Smooth muscle cell (in vitro differentiated cells): ENCODE data around the gene TMEM208. TPM values are rescaled to one million over a fixed set of nuclear protein-coding genes. Genes with fewer than 3 reads are reported as not detected.

Source experiments
- DNase-seq: peaks from one replicate; lab custom pipeline; 2025; ENCODE audit not compliant: unreplicated experiment; lab: John Stamatoyannopoulos, UW
- H2AFZ ChIP-seq: fragments of 200-600 bp; sonication (generic); 2 replicates; pipeline ENCODE4 v1.6.0; 2016; ENCODE audit warnings: antibody characterized with exemption, low read depth, mild to moderate bottlenecking
- H3F3A ChIP-seq: fragments of 200-600 bp; sonication (generic); 2 replicates; pipeline ENCODE4 v1.6.0; 2017; ENCODE audit warnings: antibody characterized with exemption, low read depth
- H3K27ac ChIP-seq: fragments of 200-600 bp; sonication (generic); 2 replicates; pipeline ENCODE4 v1.5.1; 2016; ENCODE audit warnings: low read depth, mild to moderate bottlenecking
- H3K27me3 ChIP-seq: fragments of 200-600 bp; sonication (generic); 2 replicates; pipeline ENCODE4 v1.6.1; 2016; ENCODE audit warnings: low read depth, mild to moderate bottlenecking
- H3K36me3 ChIP-seq: fragments of 200-600 bp; sonication (generic); 2 replicates; pipeline ENCODE4 v1.5.1; 2016; ENCODE audit warnings: low read depth
- H3K4me1 ChIP-seq: fragments of 200-600 bp; sonication (generic); 2 replicates; pipeline ENCODE4 v1.5.1; 2016; ENCODE audit warnings: low read depth
- H3K4me2 ChIP-seq: fragments of 200-600 bp; sonication (generic); 2 replicates; pipeline ENCODE4 v1.6.0; 2016; ENCODE audit warnings: mild to moderate bottlenecking
- H3K4me3 ChIP-seq: fragments of 200-600 bp; sonication (generic); 2 replicates; pipeline ENCODE4 v1.5.1; 2016; ENCODE audit warnings: mild to moderate bottlenecking
- H3K79me2 ChIP-seq: fragments of 200-600 bp; sonication (generic); 2 replicates; pipeline ENCODE4 v1.6.0; 2016; ENCODE audit warnings: low read depth, mild to moderate bottlenecking
- H3K9ac ChIP-seq: fragments of 200-600 bp; sonication (generic); 2 replicates; pipeline ENCODE4 v1.6.0; 2016; ENCODE audit warnings: low read depth
- H3K9me3 ChIP-seq: fragments of 200-600 bp; sonication (generic); replicated peaks from 2 replicates; pipeline ENCODE4 v1.5.1; 2016; ENCODE audit warnings: low read depth
- H4K20me1 ChIP-seq: fragments of 200-600 bp; sonication (generic); 2 replicates; pipeline ENCODE4 v1.6.0; 2016; ENCODE audit warnings: low read depth
- CTCF ChIP-seq: fragments of 200-600 bp; sonication (generic); IDR thresholded peaks from 2 replicates; pipeline ENCODE4 v1.5.1; 2017; ENCODE audit warnings: borderline replicate concordance, mild to moderate bottlenecking, antibody characterized with exemption; ENCODE audit not compliant: insufficient read depth, poor library complexity, severe bottlenecking
- WGBS: methylation state at CpG from one replicate; pipeline ENCODE4 v1.1.7; 2016; ENCODE audit warnings: low lambda C conversion rate; 5-methylcytosine and 5-hydroxymethylcytosine counted together
- polyA plus RNA-seq: library from polyadenylated mRNA; unstranded; fragments of >200 nt; fragmentation: Nextera tagmentation; extraction: Ambion mirVana; gene quantifications from 2 replicates; pipeline ENCODE4 v1.2.1, GENCODE V29; 2016
- total RNA-seq: library from RNA; depleted of rRNA; stranded (reverse); fragments of >200 nt; gene quantifications from 2 replicates; pipeline ENCODE4 v1.2.3, GENCODE V29; 2014

TMEM208 gene
- total and polyA plus RNA-seq, 2 experiments from 2014 or later, result 45.4 to 171 TPM

DNA sequence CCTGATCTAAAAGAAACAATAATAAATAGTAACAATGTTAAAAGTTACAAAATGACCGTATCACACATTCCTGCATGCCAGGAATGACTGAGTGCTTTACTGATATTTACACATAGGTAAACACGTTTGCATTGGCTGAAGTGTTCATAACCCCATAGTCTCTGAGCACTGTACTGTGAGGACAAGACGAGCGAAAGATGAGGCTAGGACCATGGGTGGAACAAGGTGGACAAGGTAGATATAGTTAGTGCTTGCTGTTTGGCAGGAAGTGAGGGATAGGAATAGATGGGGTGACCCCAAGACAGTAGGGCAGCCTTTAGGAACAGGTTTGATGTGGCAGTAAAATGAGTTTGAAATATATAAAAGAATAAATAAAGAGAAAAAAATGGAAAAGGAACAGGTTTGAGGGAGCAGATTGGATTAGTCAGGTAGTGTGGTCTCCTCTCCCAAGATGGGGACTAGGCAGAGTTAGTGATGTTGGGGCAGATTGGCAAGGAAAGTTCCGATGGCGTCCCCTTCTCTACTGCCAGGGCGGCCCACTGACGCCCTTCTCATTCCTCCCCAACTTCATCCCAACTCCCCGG lies 35.4 kb upstream of the TMEM208 start:
- Histone ChIP-seq H3K9me3 (no peaks in the 10 kb centered on the region), H3K79me2 (peaks cover 27% of the 10 kb centered on the region), H3K4me1 (peaks cover 18% of the 10 kb centered on the region), H3K4me2 (peak overlapping the region; percentile 100), H3K27ac (no peak overlapping the region), H2AFZ (no peak overlapping the region), H3K36me3 (no peaks in the 10 kb centered on the region), H3F3A (no peaks in the 10 kb centered on the region), H3K27me3 (no peaks in the 10 kb centered on the region), H3K4me3 (peak overlapping the region; percentile 94), H4K20me1 (peaks cover 26% of the 10 kb centered on the region), H3K9ac (no peak overlapping the region)
- no peak for TF ChIP-seq CTCF
- 38% methylated on average over 9 of the region's 9 CpGs for WGBS
- no peak for DNase-seq

- no peak for TF ChIP-seq CTCF
- Histone ChIP-seq H2AFZ (peak within 1 kb of the TSS; percentile 44), H4K20me1 (peaks cover 32% of the 10 kb centered on the region), H3K4me2 (peak within 1 kb of the TSS; percentile 100), H3K9ac (peak within 1 kb of the TSS; percentile 92), H3K4me3 (peak within 1 kb of the TSS; percentile 94), H3K4me1 (peaks cover 18% of the 10 kb centered on the region), H3K36me3 (no peaks in the 10 kb centered on the region), H3K79me2 (peaks cover 27% of the 10 kb centered on the region), H3F3A (peaks cover 5% of the 10 kb centered on the region), H3K27me3 (no peaks in the 10 kb centered on the region), H3K27ac (peak within 1 kb of the TSS; percentile 43), H3K9me3 (no peaks in the 10 kb centered on the region)
- DNase-seq, result peak; percentile 53
- WGBS, result under 1% methylated on average over 52 of the region's 54 CpGs
Measured at GRCh38 chr16:67191995-67192681, 34.8 kb upstream of the TMEM208 start, which contains the start of gene E2F4. Gene E2F4 (plus strand): TSS chr16:67192155. CDS start chr16:67192228, 73 bp downstream.

- H3K27ac ChIP-seq, result peak overlapping the region; percentile 43
- 50% methylated on average over 17 of the region's 17 CpGs for whole genome bisulfite sequencing
Measured at GRCh38 chr16:67192781-67193361, 34.1 kb upstream of the TMEM208 start.

More at GRCh38 chr16:67192781-67193361, 34.1 kb upstream of the TMEM208 start:
- H3K4me3 ChIP-seq, result peak overlapping the region; percentile 94
- no peaks in the 10 kb centered on the region for H3K9me3 ChIP-seq
- TF ChIP-seq CTCF, result no peak
- H2AFZ ChIP-seq, result no peak overlapping the region
- DNase-seq, result no peak
- H3K27me3 ChIP-seq, result no peaks in the 10 kb centered on the region
- no peaks in the 10 kb centered on the region for H3K36me3 ChIP-seq
- H3K4me2 ChIP-seq, result peak overlapping the region; percentile 100
- H3K79me2 ChIP-seq, result peaks cover 27% of the 10 kb centered on the region
- H3K9ac ChIP-seq, result peak overlapping the region; percentile 92
- H3F3A ChIP-seq, result peaks cover 7% of the 10 kb centered on the region
- peaks cover 18% of the 10 kb centered on the region for H3K4me1 ChIP-seq
- peaks cover 39% of the 10 kb centered on the region for H4K20me1 ChIP-seq
